NOMO-1 (cell line): ENCODE measurements around the gene ANKRD55.
"Not testable (repeated sequence)": the region's sequence is repeated elsewhere in the genome, so short reads cannot be mapped to it uniquely, and the experiment has no call there.

ENCODE experiments used
- DNase-seq, 2 experiments: peaks; one replicate each; lab custom pipeline; 2025; ENCODE audit not compliant: unreplicated experiment in 2 of 2; lab: John Stamatoyannopoulos, UW

ANKRD55 gene

DNA sequence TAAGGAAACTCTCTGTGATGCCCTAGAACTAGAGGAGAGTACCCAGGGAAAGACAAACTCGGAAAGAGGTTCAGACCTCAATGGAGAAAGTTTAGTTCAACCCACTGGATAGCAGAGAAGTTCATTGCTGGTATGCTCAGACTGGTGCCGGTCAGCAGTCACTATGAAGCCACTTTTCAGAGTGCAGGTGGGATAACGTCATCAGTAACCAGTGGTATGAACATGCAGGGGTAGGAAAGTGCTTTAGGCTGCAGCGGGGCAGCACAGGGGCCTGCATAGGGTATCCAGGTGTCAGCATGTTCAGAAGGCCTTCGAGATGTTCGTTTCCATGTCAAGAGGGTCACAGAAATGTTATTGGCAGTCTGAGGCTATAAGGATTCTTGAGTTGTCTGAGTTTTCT is 20.8 kb upstream of the ANKRD55 start:
- DNase-seq, result no peak

DNA sequence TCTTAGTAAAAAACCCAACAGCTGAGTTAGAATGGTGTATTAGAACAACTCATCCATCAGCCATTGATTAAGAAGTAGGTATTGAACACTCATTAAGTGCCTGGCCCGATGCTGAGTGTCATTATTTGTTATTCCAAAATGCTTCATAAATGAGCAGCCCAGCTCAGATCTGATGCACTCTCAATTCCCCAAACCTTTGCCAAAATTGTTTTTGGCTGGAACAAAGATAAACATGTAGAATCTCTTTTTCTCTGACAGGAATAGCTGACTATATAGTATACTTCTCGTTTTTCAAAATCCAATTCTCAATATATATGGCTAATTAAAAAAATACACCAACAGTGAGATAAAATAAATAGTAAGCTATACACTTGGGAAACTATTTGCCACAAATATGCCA is 20.0 kb upstream of the ANKRD55 start:
- DNase-seq, result no peak

DNA sequence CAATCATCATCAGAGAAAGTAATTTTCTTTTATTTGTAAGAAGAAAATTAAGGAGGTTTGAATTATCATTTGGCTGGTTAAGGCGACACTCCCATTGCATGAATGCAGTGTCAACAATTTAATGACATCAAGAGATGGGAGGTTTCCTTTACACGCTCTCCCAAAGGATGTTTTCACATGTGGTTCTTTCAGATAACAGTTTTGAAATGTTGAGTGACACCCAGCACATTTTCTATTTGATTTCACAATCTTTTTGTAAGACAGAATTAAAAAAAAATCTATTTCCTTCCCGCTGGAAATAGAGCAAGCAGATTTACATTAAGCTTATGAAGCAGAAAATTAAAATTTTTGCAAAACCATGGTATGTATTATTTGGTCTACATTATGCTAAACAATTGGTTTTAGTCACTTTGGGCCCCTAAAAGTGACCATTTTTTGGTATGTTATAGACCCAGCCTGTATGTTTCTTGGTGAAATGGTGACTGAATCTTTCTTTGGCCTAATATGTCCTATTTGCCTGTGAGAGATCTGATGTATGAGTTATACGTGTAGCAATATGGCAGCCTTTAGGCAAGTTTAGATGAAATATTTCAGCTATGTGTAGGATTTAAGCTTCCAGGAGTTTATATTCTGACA is 18.9 kb upstream of the ANKRD55 start:
- DNase-seq, result no peak

DNA sequence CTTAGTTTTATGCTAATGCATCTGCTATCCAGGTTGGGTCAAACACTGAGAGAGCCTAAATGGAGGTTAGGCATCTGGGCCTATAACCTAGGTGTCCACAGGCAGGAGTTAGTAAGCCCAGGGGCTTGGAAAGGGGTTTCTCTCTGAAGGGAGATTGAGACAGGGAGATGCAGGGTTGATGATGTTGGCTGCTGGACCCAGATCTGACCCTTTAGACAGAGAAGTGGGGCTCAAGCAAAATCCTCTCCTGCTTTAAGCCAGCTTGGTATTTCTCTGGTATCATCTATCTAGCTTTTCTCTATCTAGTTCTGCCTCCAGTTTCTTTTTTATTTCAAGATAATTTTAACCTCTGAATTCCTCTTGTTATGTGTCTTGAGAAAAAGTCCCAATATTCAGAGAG is 18.3 kb upstream of the ANKRD55 start:
- no peak for DNase-seq

DNA sequence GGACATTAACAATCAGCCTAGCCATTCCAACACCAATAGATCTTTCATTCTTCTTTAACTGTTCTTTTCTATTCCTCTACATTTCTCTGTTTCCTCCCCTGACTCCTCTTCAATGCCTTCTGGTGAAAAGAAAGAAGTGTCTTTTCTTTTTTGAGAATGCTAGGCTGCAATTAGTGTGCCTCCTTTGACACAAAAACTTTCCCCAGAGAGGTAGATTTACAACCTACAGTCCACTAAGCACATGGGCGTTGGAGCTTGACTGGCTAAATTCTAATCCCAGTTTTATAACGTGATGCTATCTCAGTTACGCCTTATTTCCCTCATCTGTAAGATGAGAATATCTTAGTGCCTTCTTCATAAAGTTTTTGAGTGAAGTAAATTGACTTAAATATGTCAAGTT is 16.9 kb upstream of the ANKRD55 start:
- no peak for DNase-seq

DNA sequence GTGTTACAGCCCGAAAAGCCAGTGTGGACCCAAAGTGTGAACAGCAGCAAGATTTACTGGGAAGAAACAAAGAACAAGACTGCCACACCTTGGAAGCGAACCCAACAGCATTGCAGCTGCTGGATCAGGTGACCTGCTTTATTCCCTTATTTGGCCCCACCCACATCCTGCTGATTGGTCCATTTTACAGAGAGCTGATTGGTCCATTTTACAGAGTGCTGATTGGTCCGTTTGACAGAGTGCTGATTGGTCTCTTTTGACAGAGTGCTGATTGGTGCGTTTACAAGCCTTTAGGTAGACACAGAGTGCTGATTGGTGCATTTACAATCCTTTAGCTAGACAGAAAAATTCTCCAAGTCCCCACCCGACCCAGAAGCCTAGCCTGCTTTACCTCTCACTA is 16.0 kb upstream of the ANKRD55 start:
- DNase-seq, result not testable (repeated sequence)

DNA sequence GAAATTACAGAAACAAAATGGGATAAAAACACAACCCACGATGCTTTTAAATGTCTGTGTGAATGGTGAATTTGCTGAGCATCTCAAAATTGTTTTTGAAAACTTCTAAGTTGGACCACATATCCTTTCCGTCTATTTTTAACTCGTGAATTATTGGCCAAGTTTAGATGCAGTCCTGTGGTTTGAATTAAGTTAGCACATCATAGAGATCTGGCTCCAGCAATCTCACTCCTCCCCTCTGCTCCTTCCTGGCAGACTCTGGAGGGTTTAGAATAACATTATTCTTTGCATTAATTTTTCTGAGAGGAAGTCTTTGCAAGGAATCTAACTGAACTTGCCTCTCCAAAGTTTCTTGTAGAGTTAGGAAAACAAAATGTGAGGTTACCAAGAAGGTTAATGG is 14.5 kb upstream of the ANKRD55 start:
- DNase-seq, result no peak

DNA sequence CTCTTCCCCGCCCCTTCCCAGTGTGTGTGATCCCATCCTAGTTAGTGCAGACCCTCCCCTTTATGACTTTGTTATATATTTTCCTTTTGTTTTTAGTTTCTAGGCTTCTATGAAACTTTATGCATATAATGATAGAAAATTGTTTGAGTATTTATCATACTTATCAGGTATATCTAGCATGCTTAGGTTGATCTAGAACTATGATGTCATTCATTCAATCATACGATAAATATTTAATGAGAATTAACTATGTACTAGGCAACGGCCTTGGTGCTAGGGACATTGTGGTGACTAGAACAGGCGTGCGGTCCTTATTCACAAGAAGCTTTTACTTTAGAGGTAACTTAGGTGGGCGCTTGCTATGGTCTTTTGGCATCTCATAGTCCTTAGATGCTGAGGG is 13.6 kb upstream of the ANKRD55 start:
- DNase-seq, result no peak

DNA sequence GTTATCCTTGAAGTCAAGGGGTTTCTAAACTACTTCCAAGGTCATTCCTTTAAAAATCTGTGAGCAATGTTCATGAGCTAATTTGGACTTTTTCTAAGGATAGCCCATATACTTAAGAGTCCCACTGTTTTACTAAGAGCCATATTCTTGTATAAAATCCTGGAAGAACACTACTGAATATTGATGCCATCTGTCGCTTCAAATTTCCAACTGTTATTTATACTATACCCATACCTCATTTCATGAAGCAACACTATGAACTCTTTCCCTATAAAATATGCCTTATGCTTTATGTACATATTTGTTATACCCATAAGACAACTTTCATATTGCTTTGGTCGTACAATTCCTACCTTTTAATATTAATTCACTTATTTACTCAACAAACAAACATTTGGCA is 12.4 kb upstream of the ANKRD55 start:
- no peak for DNase-seq

DNA sequence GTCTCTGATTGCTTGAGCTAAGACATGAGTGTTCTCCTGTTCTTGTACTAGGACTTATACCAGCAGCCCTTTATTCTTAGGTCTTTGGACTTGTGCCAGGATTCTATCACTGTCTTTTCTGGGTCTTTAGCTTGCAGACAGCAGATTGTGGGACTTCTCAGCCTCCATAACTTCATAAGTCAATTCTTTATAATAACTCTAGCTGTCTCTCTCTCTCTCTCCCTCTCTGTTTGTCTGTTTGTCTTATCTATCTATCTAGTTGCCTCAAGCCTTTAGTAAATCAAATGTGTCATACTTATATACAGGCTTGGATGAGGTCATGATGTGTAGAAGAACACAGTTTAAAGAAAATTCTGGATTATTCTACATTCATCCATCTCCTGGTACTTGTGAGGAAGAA is 11.5 kb upstream of the ANKRD55 start:
- DNase-seq, result no peak

DNA sequence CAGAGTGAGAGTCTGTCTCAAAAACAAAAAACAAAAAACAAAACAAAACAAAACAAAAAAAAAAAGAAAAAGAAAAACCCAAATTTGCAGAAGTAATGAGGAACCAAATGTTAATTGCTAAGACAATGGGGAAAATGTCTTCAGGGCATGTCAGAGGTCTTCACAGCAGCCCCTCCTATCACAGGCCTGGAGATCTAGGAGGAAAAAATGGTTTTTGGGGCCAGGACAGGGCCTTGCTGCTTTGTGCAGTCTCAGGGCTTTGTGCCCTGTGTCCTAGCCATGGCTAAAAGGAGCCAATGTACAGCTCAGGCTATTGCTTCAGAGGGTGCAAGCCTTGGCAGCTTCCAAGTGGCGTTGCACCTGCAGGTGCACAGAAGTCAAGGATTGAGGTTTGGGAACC is 9.1 kb upstream of the ANKRD55 start:
- not testable (repeated sequence) for DNase-seq

DNA sequence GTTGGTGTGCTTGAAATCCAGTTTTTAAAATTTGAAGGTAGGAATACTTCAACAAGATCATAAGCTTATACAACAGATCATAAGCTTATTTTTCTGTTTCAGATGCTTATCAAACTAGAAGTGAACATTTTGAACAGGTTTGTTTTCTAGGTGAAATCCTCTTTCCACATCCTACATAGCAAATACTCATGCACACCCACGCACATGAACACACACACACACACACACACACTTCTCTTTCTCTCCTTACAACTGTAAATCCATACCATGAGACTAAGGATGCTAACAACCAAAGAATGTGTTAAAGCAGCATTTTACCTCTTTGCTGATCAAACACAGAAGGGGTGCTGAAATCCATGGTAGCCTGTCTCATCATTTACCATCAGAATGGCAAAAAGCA is 592 bp downstream of the ANKRD55 start:
- DNase-seq, result no peak

DNA sequence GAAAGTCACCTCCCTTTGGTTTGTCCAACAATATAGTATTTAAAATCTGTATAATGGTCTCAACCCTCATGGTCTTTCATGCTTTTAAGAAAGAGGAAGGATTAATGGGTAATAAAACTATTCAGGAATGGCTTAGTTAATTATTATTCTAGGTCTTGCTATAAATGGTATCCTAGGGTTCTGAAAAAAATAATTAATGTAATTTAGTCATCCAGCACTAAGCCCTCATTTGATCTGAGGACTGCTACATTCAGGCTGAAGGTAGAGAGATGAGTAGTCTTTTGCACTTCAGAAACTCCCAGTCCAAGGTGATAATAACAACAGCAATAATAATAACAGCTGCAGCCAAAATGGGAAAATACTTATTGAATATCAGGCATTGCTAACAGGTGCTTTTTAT is 2.6 kb downstream of the ANKRD55 start:
- no peak for DNase-seq

DNA sequence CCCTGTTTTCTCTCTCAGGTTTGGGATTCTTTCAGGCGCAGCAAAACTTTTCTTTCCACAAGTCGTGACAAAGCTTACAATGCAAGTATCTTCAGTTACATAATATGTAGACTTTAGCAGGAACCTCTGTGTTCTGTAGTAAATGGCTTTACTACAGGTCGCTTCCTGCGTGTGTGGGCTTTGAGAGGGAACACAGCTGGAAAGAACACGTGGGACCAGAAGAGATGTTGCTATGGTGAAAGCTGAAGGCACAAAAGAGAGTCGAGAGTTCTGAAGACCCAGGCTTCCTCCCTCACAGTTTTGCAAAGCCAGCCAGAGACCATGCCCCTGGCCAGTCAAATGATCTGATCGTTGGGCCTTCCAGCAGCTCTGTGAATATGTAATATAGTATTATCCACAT is 4.0 kb downstream of the ANKRD55 start:
- no peak for DNase-seq

DNA sequence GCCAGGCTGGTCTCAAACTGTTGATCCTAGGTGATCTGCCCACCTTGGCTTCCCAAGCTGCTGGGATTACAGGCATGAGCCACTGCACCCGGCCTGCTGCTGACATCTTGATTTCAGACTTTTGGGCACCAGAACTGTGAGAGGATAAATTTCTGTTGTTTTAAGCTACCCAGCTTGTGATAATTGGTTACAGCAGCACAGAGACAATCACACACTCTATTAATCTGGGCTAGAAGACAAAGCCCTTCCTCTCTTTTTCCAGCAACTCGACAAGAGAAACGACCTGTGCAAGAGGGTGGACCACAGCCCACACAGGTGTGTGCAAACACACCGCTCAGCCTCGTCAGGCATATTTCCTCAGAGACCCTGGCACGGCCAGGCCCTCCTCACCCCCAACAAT is 4.5 kb downstream of the ANKRD55 start:
- DNase-seq, result no peak

DNA sequence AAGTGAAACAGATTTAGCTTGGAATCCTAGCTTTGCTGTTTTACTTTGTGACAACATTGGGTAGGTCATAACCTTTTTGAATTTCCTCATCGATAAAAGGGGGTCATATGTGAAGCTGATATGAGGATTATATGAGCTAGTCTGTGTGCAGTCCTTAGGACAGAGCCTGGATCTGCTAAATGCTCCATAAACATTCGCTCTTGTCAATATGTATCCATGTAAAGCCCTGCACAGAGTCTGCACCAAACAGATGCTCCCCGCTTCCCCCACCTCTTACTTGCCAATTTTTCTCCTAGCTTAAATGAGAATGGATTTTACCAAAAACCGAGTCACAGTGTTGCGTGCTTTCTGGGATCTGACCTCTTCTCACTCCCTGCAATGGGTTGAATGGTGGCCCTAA is 5.4 kb downstream of the ANKRD55 start:
- no peak for DNase-seq

DNA sequence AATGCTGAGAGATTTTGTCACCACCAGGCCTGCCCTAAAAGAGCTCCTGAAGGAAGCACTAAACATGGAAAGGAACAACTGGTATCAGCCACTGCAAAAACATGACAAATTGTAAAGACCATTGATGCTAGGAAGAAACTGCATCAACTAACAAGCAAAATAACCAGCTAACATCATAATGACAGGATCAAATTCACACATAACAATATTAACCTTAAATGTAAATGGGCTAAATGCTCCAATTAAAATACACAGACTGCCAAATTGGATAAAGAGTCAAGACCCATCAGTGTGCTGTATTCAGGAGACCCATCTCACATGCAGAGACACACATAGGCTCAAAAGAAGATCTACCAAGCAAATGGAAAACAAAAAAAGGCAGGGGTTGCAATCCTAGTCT is 9.8 kb downstream of the ANKRD55 start:
- not testable (repeated sequence) for DNase-seq

DNA sequence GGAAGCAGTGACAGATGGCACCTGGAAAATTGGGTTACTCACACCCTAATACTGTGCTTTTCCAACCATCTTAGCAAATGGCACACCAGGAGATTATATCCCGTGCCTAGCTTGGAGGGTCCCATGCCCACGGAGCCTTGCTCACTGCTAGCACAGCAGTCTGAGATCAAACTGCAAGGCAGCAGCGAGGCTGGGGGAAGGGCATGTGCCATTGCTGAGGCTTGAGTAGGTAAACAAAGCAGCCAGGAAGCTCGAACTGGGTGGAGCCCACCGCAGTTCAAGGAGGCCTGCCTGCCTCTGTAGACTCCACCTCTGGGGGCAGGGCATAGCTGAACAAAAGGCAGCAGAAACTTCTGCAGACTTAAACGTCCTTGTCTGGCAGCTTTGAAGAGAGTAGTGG is 11.5 kb downstream of the ANKRD55 start:
- not testable (repeated sequence) for DNase-seq

DNA sequence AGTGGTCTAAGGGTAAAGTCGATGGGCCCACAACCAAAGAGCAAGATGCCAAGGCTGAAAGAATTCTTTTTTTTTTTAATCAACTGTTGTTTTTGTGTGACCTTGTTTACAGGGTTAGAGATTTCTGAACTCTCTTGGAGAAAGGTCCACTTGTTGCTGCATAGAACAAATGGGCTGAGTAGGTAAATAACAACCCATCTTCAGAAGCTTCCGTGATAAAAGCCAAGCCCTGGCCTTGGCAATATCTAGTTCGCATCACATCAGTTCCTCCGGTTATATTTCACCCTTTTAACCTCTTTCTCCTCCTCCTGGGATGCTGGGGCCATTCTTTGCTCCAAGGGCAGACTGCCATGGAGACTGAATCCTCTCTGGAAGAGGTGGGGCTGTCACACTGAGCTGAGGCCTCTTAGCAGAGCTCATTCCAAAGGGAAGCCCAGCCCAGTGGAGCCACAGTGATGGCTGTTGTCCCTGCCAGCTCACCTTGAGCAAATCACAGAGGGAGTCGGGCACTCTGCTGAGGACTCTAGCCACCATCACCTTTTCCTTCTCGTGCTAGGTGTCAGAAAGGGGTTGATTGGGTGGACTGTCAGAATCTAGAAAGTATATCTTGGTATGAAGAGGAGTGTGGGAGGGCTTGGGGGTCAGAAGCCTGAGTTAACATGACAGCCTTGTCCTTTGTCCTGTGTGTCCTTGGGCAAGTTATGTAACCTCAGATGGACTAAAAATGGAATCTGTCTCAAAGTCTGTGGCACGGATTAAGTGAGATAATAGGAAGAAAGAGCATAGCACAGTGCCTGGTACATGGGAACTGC is 17.9 kb downstream of the ANKRD55 start:
- DNase-seq, result no peak

DNA sequence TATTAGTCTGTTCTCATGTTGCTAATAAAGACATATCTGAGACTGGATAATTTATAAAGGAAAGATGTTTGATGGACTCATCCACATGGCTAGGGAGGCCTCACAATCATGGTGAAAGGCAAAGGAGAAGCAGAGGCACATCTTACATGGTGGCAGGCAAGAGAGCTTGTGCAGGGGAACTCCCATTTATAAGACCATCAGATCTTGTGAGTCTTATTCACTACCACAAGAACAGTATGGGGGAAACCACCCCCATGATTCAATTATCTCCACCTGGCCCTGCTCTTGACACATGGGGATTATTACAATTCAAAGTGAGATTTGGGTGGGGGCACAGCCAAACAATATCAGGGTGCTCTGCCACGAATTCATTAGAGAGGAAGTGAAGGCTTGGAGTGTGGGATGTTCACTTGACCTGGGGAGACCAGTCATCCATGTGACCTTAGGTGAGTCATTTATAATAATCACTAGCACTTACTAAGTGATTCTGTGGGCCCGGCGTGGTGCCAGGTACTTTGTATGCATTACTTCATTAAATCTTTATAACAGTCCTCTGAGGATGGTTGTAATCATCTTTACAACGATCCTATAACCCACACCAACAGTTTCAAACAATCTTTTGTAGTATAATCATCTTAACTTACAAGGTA is 19.1 kb downstream of the ANKRD55 start:
- DNase-seq, result not testable (repeated sequence)

DNA sequence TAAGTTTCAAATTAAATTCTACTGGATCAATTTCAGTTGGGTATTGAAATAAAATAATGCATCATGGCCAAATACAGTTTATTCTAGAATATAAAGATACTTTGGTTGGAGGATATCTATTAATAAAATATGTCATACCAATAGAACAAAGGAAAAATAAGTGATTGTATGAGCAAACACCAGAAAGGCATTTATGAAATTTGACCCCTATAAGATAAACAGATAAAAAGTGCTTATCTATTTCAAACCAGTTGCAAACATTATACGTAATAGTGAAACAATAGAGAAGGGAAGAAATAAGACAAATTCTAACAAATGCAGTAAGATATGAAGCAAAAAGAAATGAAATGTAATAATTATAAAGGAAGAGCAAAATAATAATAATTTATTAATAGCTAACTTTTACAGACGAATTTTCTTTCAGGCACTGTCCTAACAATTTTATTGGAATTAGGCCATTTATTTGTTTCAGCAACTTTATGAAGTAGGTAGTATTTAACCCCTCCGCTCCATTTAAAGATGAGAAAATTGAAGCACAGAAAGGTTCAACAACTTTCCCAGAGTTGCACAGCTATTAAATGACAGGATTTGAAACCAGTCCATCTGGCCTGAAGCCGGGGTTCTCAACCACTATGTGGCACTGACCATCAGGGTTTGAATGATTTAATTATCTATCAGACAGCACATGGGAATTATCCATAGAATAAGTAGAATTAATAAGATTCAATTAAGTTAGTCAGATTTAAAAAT is 20.8 kb downstream of the ANKRD55 start:
- DNase-seq, result no peak
